ENCODE measurements around the gene TNP2. TPM values are rescaled to one million over a fixed set of nuclear protein-coding genes. Genes with fewer than 3 reads are reported as not detected.
A peak's percentile ranks its signal among the peaks of the same experiment; 100 is the strongest.

TNP2 gene
- total RNA-seq, 1 donor from 2014 or later, result not detected

- no peak for TF ChIP-seq CTCF (IDR thresholded peaks at IDR 0.05)
- no peaks in the 10 kb centered on the region for H3K36me3 Mint-ChIP-seq (ENCODE audit: low read depth)
- peak overlapping the region; percentile 67 for H3K4me3 Mint-ChIP-seq (ENCODE audit: unreplicated experiment)
- no peak for DNase-seq (ENCODE audit: low spot score)
- H3K9me3 Mint-ChIP-seq (ENCODE audit: low read depth), result no peaks in the 10 kb centered on the region
- H3K4me1 Mint-ChIP-seq (ENCODE audit: low read depth), result peaks cover 32% of the 10 kb centered on the region
- no peak overlapping the region for H3K27ac Mint-ChIP-seq (ENCODE audit: unreplicated experiment)
- peaks cover 3% of the 10 kb centered on the region for H3K27me3 Mint-ChIP-seq (ENCODE audit: low read depth)
Observed at GRCh38 chr16:11254913-11255736, 14.0 kb downstream of the TNP2 start.

- peaks cover 29% of the 10 kb centered on the region for H3K4me1 Mint-ChIP-seq (ENCODE audit: low read depth)
- no peaks in the 10 kb centered on the region for H3K9me3 Mint-ChIP-seq (ENCODE audit: low read depth)
- DNase-seq (ENCODE audit: low spot score), result no peak
- H3K4me3 Mint-ChIP-seq (ENCODE audit: unreplicated experiment), result peak overlapping the region; percentile 56
- no peaks in the 10 kb centered on the region for H3K27me3 Mint-ChIP-seq (ENCODE audit: low read depth)
- TF ChIP-seq CTCF (IDR thresholded peaks at IDR 0.05), result no peak
- no peak overlapping the region for H3K27ac Mint-ChIP-seq (ENCODE audit: unreplicated experiment)
- H3K36me3 Mint-ChIP-seq (ENCODE audit: low read depth), result no peaks in the 10 kb centered on the region
Observed at GRCh38 chr16:11253995-11254912, 14.9 kb downstream of the TNP2 start.

- Mint-ChIP-seq H3K4me1 (ENCODE audit: low read depth) (peaks cover 21% of the 10 kb centered on the region), H3K27me3 (ENCODE audit: low read depth) (no peaks in the 10 kb centered on the region), H3K27ac (ENCODE audit: unreplicated experiment) (no peak overlapping the region), H3K9me3 (ENCODE audit: low read depth) (no peaks in the 10 kb centered on the region), H3K4me3 (ENCODE audit: unreplicated experiment) (peak overlapping the region; percentile 42), H3K36me3 (ENCODE audit: low read depth) (no peaks in the 10 kb centered on the region)
- no peak for TF ChIP-seq CTCF (IDR thresholded peaks at IDR 0.05)
- DNase-seq (ENCODE audit: low spot score), result no peak
Observed at GRCh38 chr16:11253009-11253994, 15.8 kb downstream of the TNP2 start.

GRCh38 chr16:11252482-11252931 is 16.6 kb downstream of the TNP2 start:
- no peak overlapping the region for H3K27ac Mint-ChIP-seq (ENCODE audit: unreplicated experiment)
- no peak for DNase-seq (ENCODE audit: low spot score)
- no peak overlapping the region for H3K4me3 Mint-ChIP-seq (ENCODE audit: unreplicated experiment)

More at GRCh38 chr16:11252482-11252931, 16.6 kb downstream of the TNP2 start:
- H3K36me3 Mint-ChIP-seq (ENCODE audit: low read depth), result no peaks in the 10 kb centered on the region
- no peak for TF ChIP-seq CTCF (IDR thresholded peaks at IDR 0.05)
- no peaks in the 10 kb centered on the region for H3K9me3 Mint-ChIP-seq (ENCODE audit: low read depth)
- peaks cover 21% of the 10 kb centered on the region for H3K4me1 Mint-ChIP-seq (ENCODE audit: low read depth)
- H3K27me3 Mint-ChIP-seq (ENCODE audit: low read depth), result no peaks in the 10 kb centered on the region
